Suprapubic skin (tissue), 4 donors: ENCODE results near the gene BCL11A.

Experiments
- EP300 ChIP-seq: sonication (generic); formaldehyde crosslinking; IDR thresholded peaks from one replicate; pipeline ENCODE4 v1.6.1; 2017; ENCODE audit warnings: antibody characterized with exemption
- POLR2A ChIP-seq, 2 donors: fragments of 450-650 bp; IDR thresholded peaks; one replicate each; pipeline ENCODE4 v1.6.1; 2017; ENCODE audit warnings: antibody characterized with exemption in 2 of 2, mild to moderate bottlenecking in 2 of 2, moderate library complexity in 2 of 2
- POLR2AphosphoS5 ChIP-seq, 3 donors: sonication (generic); formaldehyde crosslinking; IDR thresholded peaks; one replicate each; pipeline ENCODE4 v1.6.1; 2017; ENCODE audit warnings: antibody characterized with exemption in 3 of 3
- TF ChIP-seq, protein P1 (sequence below), 2 donors: fragments of 200-600 bp in 1 of 2; fragments of 450-650 bp in 1 of 2; sonication (generic) in 1 of 2; IDR thresholded peaks; one replicate each; pipeline ENCODE4 v1.5.1; 2016 to 2019; ENCODE audit warnings: antibody characterized with exemption in 2 of 2, mild to moderate bottlenecking in 1 of 2, moderate library complexity in 1 of 2

DNA sequence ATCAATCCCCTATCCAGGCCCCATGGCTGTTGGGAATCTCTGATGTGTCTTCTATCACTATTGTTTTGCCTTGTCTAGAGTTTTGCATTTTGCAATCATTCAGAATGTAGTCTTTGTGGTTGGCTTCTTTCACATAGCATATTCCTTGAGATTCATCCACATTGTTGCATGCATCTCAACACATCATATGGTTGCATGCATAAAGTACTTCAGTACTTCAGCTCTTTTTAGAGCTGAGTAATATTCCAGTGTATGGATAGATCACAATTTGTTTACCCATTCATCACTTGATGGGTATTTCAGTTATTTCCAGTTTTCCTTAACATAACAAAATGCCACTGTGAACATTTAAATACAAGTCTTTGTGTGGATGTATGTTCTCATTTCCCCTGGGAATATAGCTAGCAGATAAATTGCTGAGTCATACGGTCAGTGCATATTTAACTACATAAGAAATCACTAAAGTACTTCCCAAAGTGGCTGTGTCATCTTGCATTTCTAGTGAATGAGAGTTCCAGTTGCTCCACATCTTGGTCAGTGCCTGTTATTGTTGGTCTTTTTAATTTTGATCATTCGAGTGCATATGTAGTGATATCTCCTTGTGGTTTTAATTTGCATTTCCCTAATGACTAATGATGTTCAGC, 138.8 kb downstream of the BCL11A start:
- TF ChIP-seq POLR2A (IDR thresholded peaks at IDR 0.05) (no peak), EP300 (no peak), POLR2AphosphoS5 (IDR thresholded peaks at IDR 0.05) (no peak)
- TF ChIP-seq, protein P1, sequence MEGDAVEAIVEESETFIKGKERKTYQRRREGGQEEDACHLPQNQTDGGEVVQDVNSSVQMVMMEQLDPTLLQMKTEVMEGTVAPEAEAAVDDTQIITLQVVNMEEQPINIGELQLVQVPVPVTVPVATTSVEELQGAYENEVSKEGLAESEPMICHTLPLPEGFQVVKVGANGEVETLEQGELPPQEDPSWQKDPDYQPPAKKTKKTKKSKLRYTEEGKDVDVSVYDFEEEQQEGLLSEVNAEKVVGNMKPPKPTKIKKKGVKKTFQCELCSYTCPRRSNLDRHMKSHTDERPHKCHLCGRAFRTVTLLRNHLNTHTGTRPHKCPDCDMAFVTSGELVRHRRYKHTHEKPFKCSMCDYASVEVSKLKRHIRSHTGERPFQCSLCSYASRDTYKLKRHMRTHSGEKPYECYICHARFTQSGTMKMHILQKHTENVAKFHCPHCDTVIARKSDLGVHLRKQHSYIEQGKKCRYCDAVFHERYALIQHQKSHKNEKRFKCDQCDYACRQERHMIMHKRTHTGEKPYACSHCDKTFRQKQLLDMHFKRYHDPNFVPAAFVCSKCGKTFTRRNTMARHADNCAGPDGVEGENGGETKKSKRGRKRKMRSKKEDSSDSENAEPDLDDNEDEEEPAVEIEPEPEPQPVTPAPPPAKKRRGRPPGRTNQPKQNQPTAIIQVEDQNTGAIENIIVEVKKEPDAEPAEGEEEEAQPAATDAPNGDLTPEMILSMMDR (IDR thresholded peaks at IDR 0.05): no peak
